Activated CD4-positive, alpha-beta T cell treated with anti-CD3 and anti-CD28 coated beads, Interleukin-2, amount 10 ng/mL, durations not matched to agents 24 days and 14 days (primary cell): ENCODE measurements around the gene ZNG1F. TPM values are rescaled to one million over a fixed set of nuclear protein-coding genes. Genes with fewer than 3 reads are reported as not detected.
"Not testable (repeated sequence)": the region's sequence is repeated elsewhere in the genome, so short reads cannot be mapped to it uniquely, and the experiment has no call there.

ENCODE experiments used
- DNase-seq: peaks from one replicate; pipeline ENCODE4 v3.0.0; 2022
- H3K27ac Mint-ChIP-seq: one replicate; pipeline ENCODE4 v1.8.0; 2022; ENCODE audit warnings: mild to moderate bottlenecking, mixed read lengths
- H3K27me3 Mint-ChIP-seq: one replicate; pipeline ENCODE4 v1.8.0; 2022; ENCODE audit warnings: mixed read lengths
- H3K36me3 Mint-ChIP-seq: one replicate; pipeline ENCODE4 v1.8.0; 2022; ENCODE audit warnings: low read depth, mild to moderate bottlenecking, mixed read lengths
- H3K4me1 Mint-ChIP-seq: one replicate; pipeline ENCODE4 v1.8.0; 2021; ENCODE audit warnings: mixed read lengths
- H3K4me3 Mint-ChIP-seq: one replicate; pipeline ENCODE4 v1.8.0; 2022; ENCODE audit warnings: mild to moderate bottlenecking, moderate library complexity, mixed read lengths
- H3K9me3 Mint-ChIP-seq: one replicate; pipeline ENCODE4 v1.8.0; 2021; ENCODE audit warnings: mixed read lengths
- intact Hi-C: fragments of 100-400 bp; cut with micrococcal nuclease; formaldehyde crosslinking; loops from one replicate; pipeline ENCODE4 v1.15.1; 2023
- total RNA-seq: library from RNA; stranded (reverse); gene quantifications from 2 replicates; pipeline ENCODE4 v1.2.3, GENCODE V29; 2022

The ZNG1F gene
- total RNA-seq = 10.2 and 14.8 TPM in 2 replicates

DNA sequence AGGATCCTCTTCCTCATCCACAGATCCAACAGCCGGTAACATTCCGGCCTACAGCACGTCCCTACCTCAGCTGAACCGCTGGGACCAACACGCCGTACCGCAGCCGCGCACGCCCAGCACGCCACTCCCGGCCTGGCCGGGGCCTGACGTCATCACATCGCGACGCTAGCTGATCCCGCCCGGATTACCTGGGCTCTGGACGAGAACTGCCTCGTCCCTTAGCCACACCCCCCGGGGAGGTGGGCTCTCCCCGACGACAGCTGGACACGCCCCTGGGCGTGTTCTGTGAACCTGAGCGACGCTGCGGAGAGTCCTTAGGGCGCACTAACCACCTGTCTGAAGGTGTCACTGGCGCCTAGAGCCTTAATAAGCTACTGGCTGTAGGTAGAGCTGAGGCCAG lies at the start of gene ZNG1F:
TSS of gene ZNG1F (minus strand) at position 101 of the 400 bp plus-strand sequence. CDS start at position 42, 59 bp downstream.
- H3K27ac Mint-ChIP-seq, H3K9me3 Mint-ChIP-seq, intact Hi-C loops, H3K27me3 Mint-ChIP-seq, H3K4me1 Mint-ChIP-seq, DNase-seq, H3K36me3 Mint-ChIP-seq, H3K4me3 Mint-ChIP-seq: not testable (repeated sequence)

DNA sequence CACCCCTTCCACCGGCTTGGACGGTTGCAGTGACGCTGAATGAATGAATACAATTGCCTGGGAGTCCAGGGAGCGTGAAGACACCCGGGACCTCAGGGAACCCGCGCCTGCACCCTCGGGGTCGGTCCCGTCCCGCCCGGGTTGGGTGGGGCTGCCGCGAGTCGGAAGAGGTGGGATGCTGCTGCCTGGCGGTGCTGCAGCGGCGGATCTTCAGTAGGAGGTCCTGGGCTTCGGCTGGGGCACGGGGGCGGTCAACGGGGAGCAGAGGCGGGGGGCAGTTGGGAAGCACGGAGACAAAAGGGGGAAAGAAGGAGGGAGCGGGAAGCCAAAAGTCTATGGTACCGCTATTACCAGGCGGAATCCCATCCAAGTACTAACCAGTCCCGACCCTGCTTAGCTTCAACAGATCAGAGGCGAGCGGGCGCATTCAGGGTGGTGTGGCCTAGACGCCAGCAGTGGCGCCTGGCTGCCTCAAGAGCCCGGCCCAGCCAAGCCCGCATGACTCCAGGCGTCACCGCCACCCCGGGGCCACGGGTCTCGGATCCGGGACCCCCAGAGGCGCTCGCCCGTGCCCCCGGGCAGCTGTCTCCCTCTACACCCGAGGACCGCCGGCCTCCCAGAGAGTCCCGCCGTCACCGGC lies 48.1 kb upstream of the ZNG1F start:
- DNase-seq = peak; percentile 87
- H3K27ac Mint-ChIP-seq, H3K4me1 Mint-ChIP-seq, H3K36me3 Mint-ChIP-seq, H3K4me3 Mint-ChIP-seq, intact Hi-C loops, H3K27me3 Mint-ChIP-seq: not testable (repeated sequence)
- H3K9me3 Mint-ChIP-seq = peaks cover 29% of the 10 kb centered on the region

GRCh38 chr9:41236486-41237109 lies 47.5 kb upstream of the ZNG1F start:
- DNase-seq, H3K27ac Mint-ChIP-seq, H3K4me3 Mint-ChIP-seq, intact Hi-C loops, H3K27me3 Mint-ChIP-seq, H3K4me1 Mint-ChIP-seq, H3K36me3 Mint-ChIP-seq: not testable (repeated sequence)
- peaks cover 29% of the 10 kb centered on the region for H3K9me3 Mint-ChIP-seq

DNA sequence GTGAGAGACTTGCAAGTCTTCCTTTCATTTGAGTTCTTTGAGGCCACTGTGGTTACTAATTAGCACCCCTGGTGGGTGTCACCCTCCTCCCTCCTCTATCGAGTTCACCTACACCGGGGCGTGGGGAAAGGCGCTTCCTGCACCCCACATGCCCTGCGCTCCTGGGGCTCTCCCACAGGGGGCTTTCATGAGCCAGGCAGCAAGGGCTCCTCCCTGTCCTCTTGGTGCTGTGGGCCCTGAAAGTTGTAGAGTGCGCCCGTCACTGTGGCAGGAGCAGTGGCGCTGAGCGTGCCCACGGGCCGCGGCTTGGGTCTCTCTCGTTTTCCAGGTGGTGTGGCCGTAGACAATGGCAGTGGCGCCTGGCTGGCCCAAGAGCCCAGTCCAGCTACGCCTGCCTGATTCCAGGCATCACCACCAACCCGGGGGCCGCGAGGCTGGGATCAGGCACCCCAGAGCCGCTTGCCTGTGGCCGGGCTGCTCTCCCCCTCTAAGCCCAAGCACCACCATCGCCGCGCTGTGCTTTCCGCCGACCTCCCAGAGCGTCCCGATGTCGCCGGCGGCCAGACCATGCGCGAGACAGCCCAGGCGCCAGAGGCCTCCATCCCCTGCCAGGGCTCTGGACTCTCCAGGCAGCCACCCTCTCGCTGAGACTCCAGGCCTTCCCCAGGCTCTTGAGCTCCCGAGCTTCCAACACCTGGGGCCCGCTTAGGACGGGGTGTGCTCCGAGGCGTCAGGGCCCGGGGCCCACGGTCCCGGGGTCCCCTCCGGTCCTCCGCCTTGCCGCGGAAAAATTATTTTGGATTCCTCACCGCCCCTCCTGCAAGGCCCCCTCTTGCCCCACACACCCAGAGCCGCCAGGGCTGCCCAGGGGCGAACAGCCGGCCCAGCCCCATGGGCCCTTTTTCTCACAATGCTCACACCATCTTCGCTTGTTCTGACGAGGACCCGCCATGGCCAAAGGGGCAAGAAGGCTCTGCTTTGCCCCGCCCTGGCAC lies 46.0 kb upstream of the ZNG1F start:
- peak; percentile 85 for DNase-seq
- intact Hi-C loops, H3K27me3 Mint-ChIP-seq, H3K4me1 Mint-ChIP-seq, H3K36me3 Mint-ChIP-seq, H3K27ac Mint-ChIP-seq: not testable (repeated sequence)
- Mint-ChIP-seq H3K9me3 (peaks cover 18% of the 10 kb centered on the region), H3K4me3 (peak overlapping the region; percentile 48)

- DNase-seq, H3K27me3 Mint-ChIP-seq, H3K4me1 Mint-ChIP-seq, H3K27ac Mint-ChIP-seq, H3K36me3 Mint-ChIP-seq, intact Hi-C loops, H3K4me3 Mint-ChIP-seq: not testable (repeated sequence)
- H3K9me3 Mint-ChIP-seq = peaks cover 15% of the 10 kb centered on the region
These were observed 45.1 kb upstream of the ZNG1F start for GRCh38 chr9:41234221-41234620.

GRCh38 chr9:41232326-41232725 lies 43.2 kb upstream of the ZNG1F start:
- H3K27ac Mint-ChIP-seq, H3K36me3 Mint-ChIP-seq, H3K4me3 Mint-ChIP-seq, H3K4me1 Mint-ChIP-seq, intact Hi-C loops, H3K27me3 Mint-ChIP-seq: not testable (repeated sequence)
- DNase-seq = peak; percentile 61
- peaks cover 11% of the 10 kb centered on the region for H3K9me3 Mint-ChIP-seq

GRCh38 chr9:41230418-41230817 lies 41.3 kb upstream of the ZNG1F start:
- H3K36me3 Mint-ChIP-seq, H3K27me3 Mint-ChIP-seq, H3K4me1 Mint-ChIP-seq, H3K27ac Mint-ChIP-seq, H3K9me3 Mint-ChIP-seq, intact Hi-C loops, H3K4me3 Mint-ChIP-seq: not testable (repeated sequence)
- DNase-seq = peak; percentile 66

GRCh38 chr9:41229408-41230401 lies 40.6 kb upstream of the ZNG1F start:
- no peaks in the 10 kb centered on the region for H3K27me3 Mint-ChIP-seq
- H3K36me3 Mint-ChIP-seq = no peaks in the 10 kb centered on the region
- peaks cover under 1% of the 10 kb centered on the region for H3K4me1 Mint-ChIP-seq
- intact Hi-C loops = no loop called here
- DNase-seq = peak; percentile 62
- no peaks in the 10 kb centered on the region for H3K9me3 Mint-ChIP-seq
- no peak overlapping the region for H3K27ac Mint-ChIP-seq
- no peak overlapping the region for H3K4me3 Mint-ChIP-seq

DNA sequence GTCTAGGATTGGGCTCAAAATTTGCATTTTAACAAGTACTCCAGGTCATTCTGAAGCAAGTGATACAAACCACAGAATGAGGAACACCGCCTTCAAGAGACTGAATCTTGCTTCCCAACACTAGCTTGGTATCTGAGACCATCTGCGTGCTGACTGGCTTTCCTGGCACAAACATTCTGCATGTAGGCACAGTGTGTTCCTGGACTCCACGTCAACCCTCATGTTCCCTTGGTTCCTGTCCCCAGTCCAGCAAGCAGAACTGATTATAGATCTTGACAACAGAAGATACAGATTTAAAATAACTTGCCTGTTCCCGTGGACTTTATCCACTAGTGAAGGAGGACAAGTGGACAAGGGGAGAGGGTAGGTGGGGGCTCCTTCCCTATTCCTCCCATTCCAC lies 30.7 kb upstream of the ZNG1F start:
- H3K4me1 Mint-ChIP-seq, DNase-seq, H3K9me3 Mint-ChIP-seq, H3K36me3 Mint-ChIP-seq, H3K4me3 Mint-ChIP-seq, intact Hi-C loops, H3K27ac Mint-ChIP-seq, H3K27me3 Mint-ChIP-seq: not testable (repeated sequence)

- not testable (repeated sequence) for H3K4me3 Mint-ChIP-seq
These were observed 678 bp downstream of the ZNG1F start for GRCh38 chr9:41188439-41188838.

DNA sequence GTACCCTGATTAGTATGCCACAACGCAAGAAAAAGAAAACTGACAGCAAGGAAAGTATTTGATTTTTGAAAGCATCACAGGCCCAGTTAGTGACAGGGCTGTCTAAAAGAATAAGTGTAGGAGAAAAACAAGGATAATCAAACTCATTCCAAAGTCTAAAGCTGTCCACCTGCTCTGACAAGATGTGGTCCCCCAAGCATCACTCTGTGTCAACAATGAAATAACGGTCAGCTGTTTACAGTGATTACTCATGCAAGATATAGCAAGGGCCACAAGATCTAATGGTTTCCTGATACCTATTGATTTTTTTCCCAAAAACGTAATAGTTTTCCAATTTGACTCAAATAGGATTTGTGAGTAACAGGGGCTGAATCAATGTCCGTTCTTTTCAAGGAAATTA lies 14.1 kb downstream of the ZNG1F start:
- H3K4me3 Mint-ChIP-seq, H3K36me3 Mint-ChIP-seq, H3K9me3 Mint-ChIP-seq, H3K4me1 Mint-ChIP-seq, H3K27ac Mint-ChIP-seq, intact Hi-C loops, H3K27me3 Mint-ChIP-seq: not testable (repeated sequence)
- peak; percentile 40 for DNase-seq

More at GRCh38 chr9:41188439-41188838, 678 bp downstream of the ZNG1F start:
- H3K27me3 Mint-ChIP-seq, intact Hi-C loops, H3K27ac Mint-ChIP-seq, H3K4me1 Mint-ChIP-seq, DNase-seq, H3K9me3 Mint-ChIP-seq, H3K36me3 Mint-ChIP-seq: not testable (repeated sequence)

- H3K4me3 Mint-ChIP-seq, intact Hi-C loops, H3K27ac Mint-ChIP-seq, H3K36me3 Mint-ChIP-seq, H3K9me3 Mint-ChIP-seq, H3K4me1 Mint-ChIP-seq, DNase-seq, H3K27me3 Mint-ChIP-seq: not testable (repeated sequence)
These were observed 39.0 kb downstream of the ZNG1F start for GRCh38 chr9:41150116-41150515.

- H3K27ac Mint-ChIP-seq, H3K4me3 Mint-ChIP-seq, H3K9me3 Mint-ChIP-seq, intact Hi-C loops, H3K36me3 Mint-ChIP-seq, DNase-seq, H3K27me3 Mint-ChIP-seq, H3K4me1 Mint-ChIP-seq: not testable (repeated sequence)
These were observed 47.2 kb downstream of the ZNG1F start for GRCh38 chr9:41141878-41142277.
